ENCODE measurements around the gene IKZF3.
"Not testable (repeated sequence)": the region's sequence is repeated elsewhere in the genome, so short reads cannot be mapped to it uniquely, and the experiment has no call there.

The IKZF3 gene

DNA sequence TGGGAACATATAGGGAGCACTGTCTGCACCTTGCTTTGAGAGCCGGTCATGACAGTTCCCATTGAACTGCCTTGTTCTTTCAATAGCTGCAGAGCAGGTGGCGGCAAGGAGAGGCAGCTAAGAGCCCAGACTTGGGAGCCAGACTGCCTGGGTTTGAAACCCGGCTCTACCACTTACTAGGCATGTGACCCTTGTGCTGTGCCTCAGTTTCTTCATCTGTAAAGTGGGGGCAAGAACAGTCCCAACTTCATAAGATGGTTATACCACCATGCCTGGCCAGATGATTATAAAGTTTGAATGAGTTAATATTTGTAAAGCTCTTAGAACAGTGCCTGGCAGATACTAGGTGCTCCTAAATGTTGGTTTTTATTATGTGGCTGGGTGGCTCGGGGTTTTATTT, 149.9 kb downstream of the IKZF3 start:
- no peak for DNase-seq

DNA sequence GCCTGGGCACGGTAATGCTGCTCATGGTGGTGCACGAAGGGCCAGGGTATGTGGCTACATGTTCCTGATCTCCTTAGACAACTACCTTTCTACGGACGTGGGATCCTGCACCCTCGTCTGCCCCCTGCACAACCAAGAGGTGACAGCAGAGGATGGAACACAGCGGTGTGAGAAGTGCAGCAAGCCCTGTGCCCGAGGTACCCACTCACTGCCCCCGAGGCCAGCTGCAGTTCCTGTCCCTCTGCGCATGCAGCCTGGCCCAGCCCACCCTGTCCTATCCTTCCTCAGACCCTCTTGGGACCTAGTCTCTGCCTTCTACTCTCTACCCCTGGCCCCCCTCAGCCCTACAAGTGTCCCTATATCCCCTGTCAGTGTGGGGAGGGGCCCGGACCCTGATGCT, 152.3 kb downstream of the IKZF3 start:
- no peak for DNase-seq

DNA sequence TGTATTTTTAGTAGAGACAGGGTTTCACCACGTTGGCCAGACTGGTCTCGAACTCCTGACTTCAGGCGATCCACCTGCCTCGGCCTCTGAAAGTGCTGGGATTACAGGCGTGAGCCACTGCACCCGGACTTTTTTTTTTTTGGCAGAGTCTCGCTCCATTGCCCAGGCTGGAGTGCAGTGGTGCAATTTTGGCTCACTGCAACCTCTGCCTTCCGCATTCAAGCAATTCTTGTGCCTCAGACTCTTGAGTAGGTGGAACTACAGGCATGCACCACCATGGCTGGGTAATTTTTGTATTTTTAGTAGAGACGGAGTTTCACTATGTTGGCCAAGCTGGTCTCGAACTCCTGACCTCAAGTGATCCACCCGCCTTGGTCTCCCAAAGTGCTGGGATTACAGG, 153.0 kb downstream of the IKZF3 start:
- not testable (repeated sequence) for DNase-seq

DNA sequence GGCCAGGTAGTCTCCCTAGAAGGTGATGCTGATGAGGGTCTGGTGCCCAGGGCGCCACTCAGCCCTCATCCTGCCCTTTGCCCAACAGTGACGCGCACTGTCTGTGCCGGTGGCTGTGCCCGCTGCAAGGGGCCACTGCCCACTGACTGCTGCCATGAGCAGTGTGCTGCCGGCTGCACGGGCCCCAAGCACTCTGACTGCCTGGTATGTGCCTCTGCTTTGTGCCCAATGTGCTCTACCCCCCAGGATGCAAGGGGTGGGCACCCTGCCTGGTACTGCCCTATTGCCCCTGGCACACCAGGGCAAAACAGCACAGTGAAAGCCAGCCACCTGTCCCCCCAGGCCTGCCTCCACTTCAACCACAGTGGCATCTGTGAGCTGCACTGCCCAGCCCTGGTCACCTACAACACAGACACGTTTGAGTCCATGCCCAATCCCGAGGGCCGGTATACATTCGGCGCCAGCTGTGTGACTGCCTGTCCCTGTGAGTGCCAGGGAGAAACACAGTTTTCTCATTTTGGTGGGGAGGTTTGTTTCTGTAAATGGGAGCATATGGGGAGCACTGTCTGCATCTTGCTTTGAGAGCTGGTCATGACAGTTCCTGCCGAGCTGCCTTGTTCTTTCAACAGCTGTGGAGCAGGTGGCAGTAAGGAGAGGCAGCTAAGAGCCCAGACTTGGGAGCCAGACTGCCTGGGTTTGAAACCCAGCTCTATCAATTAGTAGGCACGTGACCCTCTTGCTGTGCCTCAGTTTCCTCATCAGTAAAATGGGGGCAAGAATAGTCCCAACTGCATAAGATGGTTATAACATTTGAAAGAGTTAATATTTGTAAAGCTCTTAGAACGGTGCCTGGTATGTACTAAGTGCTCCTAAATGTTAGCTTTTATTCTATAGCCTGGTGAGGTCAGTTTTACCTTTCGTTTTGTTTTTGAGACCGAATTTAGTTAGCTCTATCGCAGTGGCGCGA, 153.8 kb downstream of the IKZF3 start:
- DNase-seq = no peak

DNA sequence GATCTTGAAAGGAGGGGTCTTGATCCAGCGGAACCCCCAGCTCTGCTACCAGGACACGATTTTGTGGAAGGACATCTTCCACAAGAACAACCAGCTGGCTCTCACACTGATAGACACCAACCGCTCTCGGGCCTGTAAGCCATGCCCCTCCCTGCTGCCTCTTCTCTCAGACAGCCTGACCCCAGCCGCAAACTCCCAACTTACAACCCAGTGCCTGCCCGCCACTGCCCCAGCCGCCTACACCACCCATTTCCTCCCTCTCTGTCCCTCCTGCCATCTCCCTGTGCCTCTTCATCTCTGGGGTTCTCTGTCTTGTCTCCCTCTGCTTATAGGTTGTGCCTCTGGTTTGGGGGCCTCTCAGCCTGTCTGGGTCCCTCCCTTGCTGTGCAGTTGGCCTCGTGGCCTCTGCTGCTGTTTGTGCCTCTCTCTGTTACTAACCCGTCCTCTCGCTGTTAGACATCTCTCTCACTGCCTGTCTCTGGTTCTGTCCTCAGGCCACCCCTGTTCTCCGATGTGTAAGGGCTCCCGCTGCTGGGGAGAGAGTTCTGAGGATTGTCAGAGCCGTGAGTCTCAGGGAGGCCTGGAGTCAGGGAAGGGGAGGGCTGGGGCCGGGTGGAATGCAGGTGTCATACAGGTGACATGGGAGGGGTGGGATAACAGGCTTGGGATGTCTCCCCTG, 154.7 kb downstream of the IKZF3 start:
- no peak for DNase-seq

All from retina (tissue), 1 donor.